GDM1 (cell line): Measurements from ENCODE around the gene PSMC3.

Experiments
- DNase-seq: peaks from one replicate; lab custom pipeline; 2025; lab: John Stamatoyannopoulos, UW

PSMC3 gene

GRCh38 chr11:47443028-47443700 is 16.9 kb upstream of the PSMC3 start:
- no peak for DNase-seq

- DNase-seq = no peak
These were observed 16.3 kb upstream of the PSMC3 start for GRCh38 chr11:47442514-47442913.

GRCh38 chr11:47441421-47441820 is 15.2 kb upstream of the PSMC3 start:
- no peak for DNase-seq

- DNase-seq = no peak
These were observed 13.8 kb upstream of the PSMC3 start for GRCh38 chr11:47440054-47440476.

GRCh38 chr11:47438721-47439120 is 12.5 kb upstream of the PSMC3 start:
- DNase-seq = no peak

GRCh38 chr11:47437746-47438418 is 11.6 kb upstream of the PSMC3 start:
- DNase-seq = no peak

- no peak for DNase-seq
These were observed 11.0 kb upstream of the PSMC3 start for GRCh38 chr11:47437218-47437745.

GRCh38 chr11:47436726-47437125 is 10.5 kb upstream of the PSMC3 start:
- no peak for DNase-seq

GRCh38 chr11:47435687-47436086 is 9.4 kb upstream of the PSMC3 start:
- no peak for DNase-seq

GRCh38 chr11:47434011-47434786 is 8.0 kb upstream of the PSMC3 start:
- DNase-seq = no peak

GRCh38 chr11:47433157-47433556 is 6.9 kb upstream of the PSMC3 start:
- no peak for DNase-seq

GRCh38 chr11:47431356-47432083 is 5.3 kb upstream of the PSMC3 start:
- DNase-seq = no peak

- no peak for DNase-seq
These were observed 4.3 kb upstream of the PSMC3 start for GRCh38 chr11:47430524-47430923.

- DNase-seq = no peak
These were observed 628 bp downstream of the PSMC3 start for GRCh38 chr11:47425611-47426010.

GRCh38 chr11:47418454-47419259 is 7.6 kb downstream of the PSMC3 start:
- no peak for DNase-seq

- no peak for DNase-seq
These were observed 8.5 kb downstream of the PSMC3 start for GRCh38 chr11:47417712-47418111.

GRCh38 chr11:47415949-47416472 is 10.2 kb downstream of the PSMC3 start:
- no peak for DNase-seq

GRCh38 chr11:47415091-47415854 is 11.0 kb downstream of the PSMC3 start:
- DNase-seq = no peak

- DNase-seq = no peak
These were observed 11.6 kb downstream of the PSMC3 start for GRCh38 chr11:47414685-47415070.
